MCF 10A (cell line): ENCODE measurements around the gene DEPP1. TPM values are rescaled to one million over a fixed set of nuclear protein-coding genes. Genes with fewer than 3 reads are reported as not detected.

Source experiments
- BruUV-seq: library from RNA; stranded (reverse); fragments of 400-500 nt; replicated peaks from 2 replicates; lab custom pipeline; 2021; lab: Mats Ljungman, UMichigan
- CTCF ChIA-PET: fragments of 300-600 bp; sonication (Branson Sonifier 250); formaldehyde crosslinking; extraction: SDS; loops from one replicate; lab custom pipeline; 2021; ENCODE audit warnings: antibody characterized with exemption, inconsistent platforms; lab: Yijun Ruan, JAX
- POLR2A ChIA-PET: fragments of 300-600, 350-650 bp; sonication (Branson Sonifier 250); formaldehyde crosslinking; extraction: SDS; loops from one replicate; lab custom pipeline; 2020; ENCODE audit warnings: antibody characterized with exemption, inconsistent platforms; lab: Yijun Ruan, JAX
- DNase-seq: peaks from one replicate; pipeline ENCODE4 v3.0.0-alpha.2; 2018; ENCODE audit not compliant: unreplicated experiment
- H3K27ac Mint-ChIP-seq: one replicate; pipeline ENCODE4 v1.8.0; 2022; ENCODE audit warnings: mild to moderate bottlenecking, low read depth, mixed read lengths; ENCODE audit not compliant: unreplicated experiment
- H3K27me3 Mint-ChIP-seq: one replicate; pipeline ENCODE4 v1.8.0; 2022; ENCODE audit warnings: mixed read lengths; ENCODE audit not compliant: insufficient read depth, unreplicated experiment
- H3K36me3 Mint-ChIP-seq: one replicate; pipeline ENCODE4 v1.8.0; 2022; ENCODE audit warnings: mild to moderate bottlenecking, moderate library complexity, mixed read lengths; ENCODE audit not compliant: insufficient read depth, unreplicated experiment
- H3K4me1 Mint-ChIP-seq: one replicate; pipeline ENCODE4 v1.8.0; 2022; ENCODE audit warnings: mixed read lengths; ENCODE audit not compliant: insufficient read depth, unreplicated experiment
- H3K4me3 Mint-ChIP-seq: one replicate; pipeline ENCODE4 v1.8.0; 2022; ENCODE audit warnings: mild to moderate bottlenecking, moderate library complexity, mixed read lengths; ENCODE audit not compliant: unreplicated experiment
- H3K9me3 Mint-ChIP-seq: one replicate; pipeline ENCODE4 v1.8.0; 2022; ENCODE audit warnings: mixed read lengths; ENCODE audit not compliant: unreplicated experiment
- CTCF ChIP-seq: fragments of 200-600 bp; IDR thresholded peaks from one replicate; pipeline ENCODE4 v1.8.0; 2022; ENCODE audit warnings: antibody characterized with exemption, mild to moderate bottlenecking; ENCODE audit not compliant: unreplicated experiment
- intact Hi-C: fragments of 100-400 bp; cut with micrococcal nuclease; formaldehyde crosslinking; loops from 2 replicates; pipeline ENCODE4 v1.14.1; 2022
- total RNA-seq: library from RNA; stranded (reverse); gene quantifications from 2 replicates; pipeline ENCODE4 v1.2.3, GENCODE V29; 2022

The DEPP1 gene
- total RNA-seq, 1 experiment from 2014 or later: 0.84 TPM

DNA sequence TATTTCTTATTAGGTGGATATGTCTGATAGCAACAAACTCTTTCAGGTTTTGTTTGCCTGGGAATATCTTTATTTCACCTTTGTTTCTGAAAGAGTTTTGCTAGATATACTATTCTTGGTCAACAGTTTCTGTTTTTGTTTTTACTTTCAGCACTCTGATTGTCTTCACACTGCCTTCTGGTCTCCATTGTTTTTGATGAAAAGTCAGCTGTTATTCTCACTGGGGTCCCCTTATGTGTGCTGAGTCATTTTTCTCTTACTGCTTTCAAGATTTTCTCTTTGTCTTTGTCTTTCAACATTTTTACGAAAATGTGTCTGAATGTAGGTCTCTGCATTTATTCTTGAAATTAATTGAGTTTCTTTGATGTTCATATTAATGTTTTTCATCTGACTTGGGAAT lies 34.3 kb downstream of the DEPP1 start:
- CTCF ChIA-PET: interaction anchor here (0.7 to 1.7 kb wide), 3 partner anchors 10 to 16 kb away, joined by 3 to 7 read pairs (median 4); no protein-coding TSS in a partner anchor

GRCh38 chr10:44939691-44940401 lies 38.8 kb downstream of the DEPP1 start:
- no peaks in the 10 kb centered on the region for H3K27me3 Mint-ChIP-seq
- intact Hi-C loops: loop anchor here (10.0 kb wide), 1 partner anchor 295 kb away; no protein-coding TSS in a partner anchor
- ChIA-PET POLR2A (no interaction called here), CTCF (interaction anchor here (0.6 to 0.7 kb wide), 2 partner anchors 9 to 23 kb away, joined by 3 read pairs; no protein-coding TSS in a partner anchor)
- H3K36me3 Mint-ChIP-seq: no peaks in the 10 kb centered on the region
- H3K4me1 Mint-ChIP-seq: peaks cover 6% of the 10 kb centered on the region
- no peak overlapping the region for H3K27ac Mint-ChIP-seq
- peaks cover 10% of the 10 kb centered on the region for H3K9me3 Mint-ChIP-seq
- no TSS peak for BruUV-seq
- DNase-seq: no peak
- no peak for TF ChIP-seq CTCF
- no peak overlapping the region for H3K4me3 Mint-ChIP-seq

More for the DNA sequence above, 34.3 kb downstream of the DEPP1 start:
- DNase-seq: no peak
- Mint-ChIP-seq H3K36me3 (no peaks in the 10 kb centered on the region), H3K4me3 (no peak overlapping the region), H3K27ac (no peak overlapping the region), H3K27me3 (no peaks in the 10 kb centered on the region), H3K9me3 (peaks cover 17% of the 10 kb centered on the region), H3K4me1 (no peaks in the 10 kb centered on the region)
- intact Hi-C loops: no loop called here
- BruUV-seq: no TSS peak
- no peak for TF ChIP-seq CTCF
- POLR2A ChIA-PET: no interaction called here

DNA sequence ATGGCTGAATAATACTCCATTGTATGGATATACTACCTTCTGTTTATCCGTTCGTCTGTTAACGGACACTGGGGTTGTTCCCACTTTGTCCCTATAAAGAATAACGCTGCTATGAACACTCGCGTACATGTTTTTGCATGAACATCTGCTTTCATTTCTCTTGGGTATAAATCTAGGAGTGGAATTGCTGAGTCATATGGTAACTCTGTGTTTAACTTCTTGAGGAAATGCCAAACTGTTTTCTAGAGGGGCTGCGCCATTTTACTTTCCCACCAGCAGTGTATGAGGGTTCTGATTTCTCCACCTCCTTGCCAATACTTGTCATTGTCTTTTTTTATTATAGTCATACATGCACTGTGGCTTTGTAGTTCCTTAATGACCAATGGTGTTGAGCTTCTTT lies 39.7 kb downstream of the DEPP1 start:
- no peak overlapping the region for H3K4me3 Mint-ChIP-seq
- H3K27me3 Mint-ChIP-seq: no peaks in the 10 kb centered on the region
- DNase-seq: no peak
- H3K9me3 Mint-ChIP-seq: peaks cover 1% of the 10 kb centered on the region
- H3K4me1 Mint-ChIP-seq: peaks cover 6% of the 10 kb centered on the region
- no peak for TF ChIP-seq CTCF
- H3K36me3 Mint-ChIP-seq: no peaks in the 10 kb centered on the region
- BruUV-seq: no TSS peak
- CTCF ChIA-PET: interaction anchor here (0.7 to 1.1 kb wide), 2 partner anchors 24 to 37 kb away, joined by 3 to 8 read pairs; no protein-coding TSS in a partner anchor
- intact Hi-C loops: loop anchor here (10.0 kb wide), 1 partner anchor 296 kb away; no protein-coding TSS in a partner anchor
- POLR2A ChIA-PET: no interaction called here
- H3K27ac Mint-ChIP-seq: no peak overlapping the region

- intact Hi-C loops: loop anchor here (10.0 kb wide), 1 partner anchor 297 kb away; no protein-coding TSS in a partner anchor
- Mint-ChIP-seq H3K4me3 (no peak overlapping the region), H3K27me3 (no peaks in the 10 kb centered on the region), H3K27ac (no peak overlapping the region), H3K9me3 (no peaks in the 10 kb centered on the region), H3K36me3 (no peaks in the 10 kb centered on the region), H3K4me1 (peaks cover 6% of the 10 kb centered on the region)
- TF ChIP-seq CTCF: no peak
- BruUV-seq: no TSS peak
- DNase-seq: no peak
- CTCF ChIA-PET: interaction anchor here (0.6 to 1.1 kb wide), 3 partner anchors 38 to 154 kb away, joined by 3 to 8 read pairs (median 4); no protein-coding TSS in a partner anchor
- POLR2A ChIA-PET: no interaction called here
These were observed 41.2 kb downstream of the DEPP1 start for GRCh38 chr10:44937196-44938005.
